ENCODE measurements around the gene CYP1B1. TPM values are rescaled to one million over a fixed set of nuclear protein-coding genes. Genes with fewer than 3 reads are reported as not detected.

The CYP1B1 gene
- total RNA-seq, 1 donor from 2014 or later: 1.2 TPM

- intact Hi-C loops (cut with micrococcal nuclease): no loop called here
- Mint-ChIP-seq H3K9me3 (no peaks in the 10 kb centered on the region), H3K27me3 (peaks cover 6% of the 10 kb centered on the region), H3K36me3 (ENCODE audit: low read depth) (no peaks in the 10 kb centered on the region), H3K4me3 (no peak overlapping the region), H3K27ac (no peak overlapping the region), H3K4me1 (no peaks in the 10 kb centered on the region)
- no peak for TF ChIP-seq CTCF (IDR thresholded peaks at IDR 0.05)
- POLR2A ChIA-PET: no interaction called here
- CTCF ChIA-PET: no interaction called here
- no peak for DNase-seq
- no peak for ATAC-seq (ENCODE audit: low read depth)
These were observed 44.9 kb upstream of the CYP1B1 start for GRCh38 chr2:38120829-38121228.

GRCh38 chr2:38120264-38120592, 44.3 kb upstream of the CYP1B1 start:
- H3K27ac Mint-ChIP-seq: no peak overlapping the region
- peaks cover 7% of the 10 kb centered on the region for H3K27me3 Mint-ChIP-seq
- H3K36me3 Mint-ChIP-seq (ENCODE audit: low read depth): no peaks in the 10 kb centered on the region
- ATAC-seq (ENCODE audit: low read depth) (no peak), DNase-seq (no peak)
- no peak for TF ChIP-seq CTCF (IDR thresholded peaks at IDR 0.05)
- CTCF ChIA-PET: interaction anchor here (1.3 kb wide), 1 partner anchor 12 kb away, joined by 3 read pairs; no protein-coding TSS in a partner anchor
- intact Hi-C loops (cut with micrococcal nuclease): no loop called here
- H3K4me1 Mint-ChIP-seq: peaks cover under 1% of the 10 kb centered on the region
- POLR2A ChIA-PET: no interaction called here
- H3K9me3 Mint-ChIP-seq: no peaks in the 10 kb centered on the region
- no peak overlapping the region for H3K4me3 Mint-ChIP-seq

- intact Hi-C loops (cut with micrococcal nuclease): no loop called here
- no peak for TF ChIP-seq CTCF (IDR thresholded peaks at IDR 0.05)
- no peak for DNase-seq
- no peaks in the 10 kb centered on the region for H3K36me3 Mint-ChIP-seq (ENCODE audit: low read depth)
- peaks cover 23% of the 10 kb centered on the region for H3K27me3 Mint-ChIP-seq
- no peaks in the 10 kb centered on the region for H3K9me3 Mint-ChIP-seq
- POLR2A ChIA-PET: no interaction called here
- no peak overlapping the region for H3K4me3 Mint-ChIP-seq
- no peak overlapping the region for H3K27ac Mint-ChIP-seq
- H3K4me1 Mint-ChIP-seq: peaks cover 3% of the 10 kb centered on the region
- ATAC-seq (ENCODE audit: low read depth): no peak
- CTCF ChIA-PET: interaction anchor here (1.4 to 1.5 kb wide), 2 partner anchors 224 to 259 kb away, joined by 3 to 5 read pairs; no protein-coding TSS in a partner anchor
These were observed 40.8 kb upstream of the CYP1B1 start for GRCh38 chr2:38116762-38117161.

GRCh38 chr2:38115216-38116032, 39.5 kb upstream of the CYP1B1 start:
- POLR2A ChIA-PET: no interaction called here
- ATAC-seq (ENCODE audit: low read depth): peak; percentile 77
- peaks cover 31% of the 10 kb centered on the region for H3K27me3 Mint-ChIP-seq

More at GRCh38 chr2:38115216-38116032, 39.5 kb upstream of the CYP1B1 start:
- Mint-ChIP-seq H3K4me3 (no peak overlapping the region), H3K9me3 (no peaks in the 10 kb centered on the region), H3K27ac (no peak overlapping the region), H3K36me3 (ENCODE audit: low read depth) (no peaks in the 10 kb centered on the region), H3K4me1 (peaks cover 3% of the 10 kb centered on the region)
- CTCF ChIA-PET: interaction anchor here (0.7 to 1.5 kb wide), 8 partner anchors 10 to 720 kb away, joined by 3 to 8 read pairs (median 3); no protein-coding TSS in a partner anchor
- peak; percentile 69 for TF ChIP-seq CTCF (IDR thresholded peaks at IDR 0.05)
- intact Hi-C loops (cut with micrococcal nuclease): loop anchor here (1.0 to 2.0 kb wide), 5 partner anchors 133 to 719 kb away; partner anchors contain the start of gene RMDN2
- peak; percentile 56 for DNase-seq
